AG04450 (cell line): ENCODE results near the gene SLC13A3. TPM values are rescaled to one million over a fixed set of nuclear protein-coding genes. Genes with fewer than 3 reads are reported as not detected.

Source experiments
- CTCF ChIA-PET: fragments of 300-600, 350-600 bp; formaldehyde crosslinking; extraction: SDS; loops from one replicate; lab custom pipeline; 2022; ENCODE audit warnings: antibody characterized with exemption, inconsistent platforms; lab: Charles Lee
- POLR2A ChIA-PET: fragments of 350-600 bp; formaldehyde crosslinking; extraction: SDS; loops from one replicate; lab custom pipeline; 2021; ENCODE audit warnings: antibody characterized with exemption, inconsistent platforms; lab: Yijun Ruan, JAX
- DNase-seq: peaks from one replicate; pipeline ENCODE4 v3.0.0-alpha.2; 2011; ENCODE audit warnings: low read depth, low spot score
- H3K27ac ChIP-seq: one replicate; pipeline ENCODE4 v1.5.1; 2012; ENCODE audit warnings: low read depth, low read length, control low read depth
- H3K27me3 ChIP-seq: one replicate; pipeline ENCODE4 v1.6.0; 2012; ENCODE audit warnings: low read length; ENCODE audit not compliant: control insufficient read depth, insufficient read depth
- H3K4me3 ChIP-seq: 2 replicates; pipeline ENCODE4 v1.5.1; 2011; ENCODE audit warnings: mild to moderate bottlenecking, low read depth, low read length, control low read depth
- H3K9me3 ChIP-seq: 2 replicates; pipeline ENCODE4 v1.5.1; 2012; ENCODE audit warnings: low read length; ENCODE audit not compliant: control insufficient read depth, insufficient read depth
- polyA plus RNA-seq: library from polyadenylated mRNA; depleted of rRNA; stranded (reverse); fragments of >200 nt; gene quantifications from 2 replicates; pipeline ENCODE4 v1.2.3, GENCODE V29; 2011
- TF ChIP-seq, protein P1 (sequence below): IDR thresholded peaks from 2 replicates; pipeline ENCODE4 v1.5.1; 2011; ENCODE audit warnings: low read depth, low read length, control low read depth, inconsistent platforms

The SLC13A3 gene
- polyA plus RNA-seq, 1 experiment, result 2.4 TPM

DNA sequence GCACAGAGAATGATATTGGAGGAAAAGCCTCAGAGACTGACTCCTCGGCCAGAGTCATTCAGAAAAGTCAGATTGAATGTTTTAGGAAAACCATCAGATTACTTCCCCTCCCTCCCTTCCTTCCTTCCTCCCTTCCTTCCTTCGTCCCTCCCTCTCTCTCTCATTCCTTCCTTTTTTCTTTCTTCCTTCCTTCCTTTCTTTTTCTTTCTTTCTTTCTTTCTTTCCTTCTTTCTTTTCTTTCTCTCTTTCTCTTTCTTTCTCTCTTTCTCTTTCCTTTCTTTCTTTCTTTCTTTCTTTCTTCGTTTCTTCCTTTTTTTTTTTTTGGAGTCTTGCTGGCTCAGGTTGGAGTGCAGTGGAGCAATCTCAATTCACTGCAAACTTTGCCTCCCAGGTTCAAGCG lies 108.2 kb downstream of the SLC13A3 start:
- H3K4me3 ChIP-seq, result no peak overlapping the region
- POLR2A ChIA-PET, result no interaction called here
- CTCF ChIA-PET, result interaction anchor here (1.0 kb wide), 1 partner anchor 14 kb away, joined by 3 read pairs; no protein-coding TSS in a partner anchor
- H3K27ac ChIP-seq, result no peak overlapping the region
- peaks cover 21% of the 10 kb centered on the region for H3K27me3 ChIP-seq
- DNase-seq, result no peak
- TF ChIP-seq, protein P1, sequence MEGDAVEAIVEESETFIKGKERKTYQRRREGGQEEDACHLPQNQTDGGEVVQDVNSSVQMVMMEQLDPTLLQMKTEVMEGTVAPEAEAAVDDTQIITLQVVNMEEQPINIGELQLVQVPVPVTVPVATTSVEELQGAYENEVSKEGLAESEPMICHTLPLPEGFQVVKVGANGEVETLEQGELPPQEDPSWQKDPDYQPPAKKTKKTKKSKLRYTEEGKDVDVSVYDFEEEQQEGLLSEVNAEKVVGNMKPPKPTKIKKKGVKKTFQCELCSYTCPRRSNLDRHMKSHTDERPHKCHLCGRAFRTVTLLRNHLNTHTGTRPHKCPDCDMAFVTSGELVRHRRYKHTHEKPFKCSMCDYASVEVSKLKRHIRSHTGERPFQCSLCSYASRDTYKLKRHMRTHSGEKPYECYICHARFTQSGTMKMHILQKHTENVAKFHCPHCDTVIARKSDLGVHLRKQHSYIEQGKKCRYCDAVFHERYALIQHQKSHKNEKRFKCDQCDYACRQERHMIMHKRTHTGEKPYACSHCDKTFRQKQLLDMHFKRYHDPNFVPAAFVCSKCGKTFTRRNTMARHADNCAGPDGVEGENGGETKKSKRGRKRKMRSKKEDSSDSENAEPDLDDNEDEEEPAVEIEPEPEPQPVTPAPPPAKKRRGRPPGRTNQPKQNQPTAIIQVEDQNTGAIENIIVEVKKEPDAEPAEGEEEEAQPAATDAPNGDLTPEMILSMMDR, result no peak
- H3K9me3 ChIP-seq, result no peaks in the 10 kb centered on the region; the same call in 1 of the 2 replicates

DNA sequence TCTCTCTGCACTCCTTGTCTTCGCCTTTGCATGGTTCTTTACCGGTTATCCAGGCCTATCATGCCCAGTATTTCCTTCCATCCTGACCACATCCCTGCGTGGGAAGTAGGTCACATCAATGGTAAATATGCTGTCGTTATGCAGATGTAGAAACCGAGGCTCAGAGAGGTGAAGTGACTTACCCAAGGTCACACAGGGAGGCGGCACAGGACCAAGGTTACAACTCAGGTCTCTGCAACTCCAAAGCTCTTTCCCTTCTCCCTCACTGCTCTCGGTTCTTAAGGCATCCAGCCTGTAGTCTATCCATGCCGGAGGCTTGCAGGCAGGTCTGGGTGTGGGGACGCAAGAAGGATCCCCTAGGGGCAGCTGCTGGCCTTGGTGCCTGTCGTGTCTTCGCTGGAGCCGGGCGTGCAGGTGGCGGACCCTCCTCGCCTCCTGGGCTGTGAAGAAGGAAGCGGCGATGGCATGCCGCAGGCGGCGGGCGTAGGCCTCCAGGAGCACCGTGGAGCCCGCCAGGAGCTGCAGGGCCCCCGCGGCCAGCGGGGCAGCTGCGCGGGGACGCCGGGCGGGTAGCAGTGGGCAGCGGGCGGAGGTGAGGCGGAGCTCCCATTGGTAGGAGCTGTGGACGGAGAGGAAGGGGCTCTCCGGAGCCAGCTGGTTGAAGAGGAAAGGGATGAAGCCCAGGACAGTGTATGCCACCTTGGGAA lies 109.9 kb downstream of the SLC13A3 start:
- no peak for DNase-seq
- CTCF ChIA-PET, result no interaction called here
- POLR2A ChIA-PET, result no interaction called here

DNA sequence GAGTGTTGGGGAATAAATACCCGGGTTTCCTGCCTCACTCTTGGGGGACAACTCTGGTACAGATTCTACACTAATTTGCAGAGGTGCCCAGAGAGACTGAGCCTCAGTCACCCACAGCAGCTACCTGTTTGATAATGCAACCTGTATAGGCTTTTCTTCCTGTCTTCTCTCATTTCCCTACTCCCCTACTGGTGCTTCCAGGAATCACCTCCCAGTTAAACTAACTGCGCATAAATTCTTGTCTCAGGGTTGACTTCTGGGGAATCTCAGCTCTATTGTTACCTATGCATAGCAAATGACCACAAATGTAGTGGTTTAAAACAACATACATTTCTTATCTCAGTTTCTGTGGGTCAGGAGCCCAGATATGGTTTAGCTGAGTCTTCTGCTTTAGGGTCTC lies 112.1 kb downstream of the SLC13A3 start:
- Histone ChIP-seq H3K27ac (no peak overlapping the region), H3K9me3 (no peaks in the 10 kb centered on the region), H3K27me3 (peaks cover 19% of the 10 kb centered on the region), H3K4me3 (no peak overlapping the region)
- CTCF ChIA-PET, result no interaction called here
- TF ChIP-seq, protein P1, result peak; percentile 33
- DNase-seq, result no peak
- POLR2A ChIA-PET, result no interaction called here

More for the DNA sequence above, 109.9 kb downstream of the SLC13A3 start:
- Histone ChIP-seq H3K4me3 (no peak overlapping the region), H3K9me3 (no peaks in the 10 kb centered on the region; the same call in 1 of the 2 replicates), H3K27ac (no peak overlapping the region), H3K27me3 (peaks cover 21% of the 10 kb centered on the region)
- TF ChIP-seq, protein P1, result no peak

DNA sequence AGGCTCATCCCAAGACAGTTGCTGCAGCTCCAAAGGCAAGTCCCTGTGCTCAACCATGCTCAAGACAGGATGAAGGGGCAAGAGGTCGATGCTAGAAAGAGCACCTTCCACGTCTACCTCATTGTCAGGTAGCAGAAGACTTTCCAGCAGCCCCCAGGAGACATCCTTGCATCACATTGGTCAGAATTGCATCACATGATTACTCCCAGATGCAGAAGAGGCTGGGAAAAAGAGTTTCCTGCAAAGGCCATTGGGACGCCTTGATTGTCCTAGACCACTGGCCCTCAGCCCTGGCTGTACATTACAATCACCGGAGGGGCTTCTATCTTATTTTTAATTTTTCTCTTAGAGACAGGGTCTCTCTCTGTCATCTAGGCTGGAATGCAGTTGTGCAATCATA lies 120.6 kb downstream of the SLC13A3 start:
- H3K4me3 ChIP-seq, result no peak overlapping the region
- CTCF ChIA-PET, result no interaction called here

More for the DNA sequence above, 120.6 kb downstream of the SLC13A3 start:
- POLR2A ChIA-PET, result no interaction called here
- no peaks in the 10 kb centered on the region for H3K9me3 ChIP-seq
- TF ChIP-seq, protein P1, result no peak
- H3K27ac ChIP-seq, result no peak overlapping the region
- peaks cover 5% of the 10 kb centered on the region for H3K27me3 ChIP-seq
- no peak for DNase-seq
